RWPE2 (cell line): ENCODE measurements around the gene OLFM4.

Experiments used
- ATAC-seq: fragments of 200-7000 bp; cut with Tn5 transposase; 3 replicates; pipeline ENCODE4 v1.9.1; 2021; ENCODE audit warnings: low read depth
- DNase-seq: peaks from one replicate; pipeline ENCODE4 v3.0.0-alpha.2; 2020; ENCODE audit warnings: low spot score
- H3K27ac ChIP-seq: fragments of 450-650 bp; 2 replicates; pipeline ENCODE4 v1.5.1; 2017; ENCODE audit warnings: mild to moderate bottlenecking; ENCODE audit not compliant: poor library complexity, severe bottlenecking
- H3K27me3 ChIP-seq: fragments of 250-450 bp; sonication (Bioruptor Pico); 2 replicates; pipeline ENCODE4 v1.5.1; 2021; ENCODE audit warnings: mild to moderate bottlenecking, moderate library complexity; ENCODE audit not compliant: insufficient read depth, poor library complexity, severe bottlenecking
- H3K36me3 ChIP-seq: fragments of 250-450 bp; sonication (Bioruptor Pico); 2 replicates; pipeline ENCODE4 v1.5.1; 2020; ENCODE audit warnings: low read depth, mild to moderate bottlenecking, moderate library complexity
- H3K4me1 ChIP-seq: fragments of 250-450 bp; sonication (Bioruptor Pico); 2 replicates; pipeline ENCODE4 v1.5.1; 2021; ENCODE audit warnings: mild to moderate bottlenecking, moderate library complexity; ENCODE audit not compliant: insufficient read depth, poor library complexity, severe bottlenecking
- H3K4me3 ChIP-seq: fragments of 250-450 bp; sonication (Bioruptor Pico); 2 replicates; pipeline ENCODE4 v1.5.1; 2021; ENCODE audit warnings: mild to moderate bottlenecking, moderate library complexity; ENCODE audit not compliant: severe bottlenecking
- H3K9me3 ChIP-seq: fragments of 250-450 bp; sonication (Bioruptor Pico); 2 replicates; pipeline ENCODE4 v1.5.1; 2021; ENCODE audit warnings: mild to moderate bottlenecking, moderate library complexity; ENCODE audit not compliant: severe bottlenecking
- CTCF ChIP-seq: fragments of 450-650 bp; IDR thresholded peaks from one replicate; pipeline ENCODE4 v1.5.1; 2017; ENCODE audit warnings: mild to moderate bottlenecking, moderate library complexity; ENCODE audit not compliant: poor library complexity, severe bottlenecking

The OLFM4 gene

DNA sequence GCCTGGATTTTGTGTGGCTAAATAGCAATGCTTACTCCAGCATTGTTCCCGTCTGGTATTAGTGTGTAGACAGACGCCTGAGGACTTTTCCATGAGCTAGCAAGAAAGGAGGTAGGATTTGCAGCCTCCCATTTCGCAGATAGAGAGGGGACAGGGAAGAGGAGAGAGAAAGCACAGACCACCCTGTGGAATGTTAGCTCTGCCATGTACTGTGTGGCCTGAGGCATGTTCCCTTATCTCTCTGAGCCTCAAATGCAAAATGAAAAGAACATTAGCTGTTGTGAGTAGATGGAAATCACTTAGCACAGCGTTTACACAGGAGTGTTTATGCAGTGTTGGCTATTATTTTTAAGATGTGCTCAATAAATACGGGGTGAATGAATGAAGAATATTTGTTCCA is 45.5 kb downstream of the OLFM4 start:
- no peaks in the 10 kb centered on the region for H3K9me3 ChIP-seq
- DNase-seq, result no peak
- no peak overlapping the region for H3K27ac ChIP-seq
- H3K27me3 ChIP-seq, result peaks cover 3% of the 10 kb centered on the region
- no peaks in the 10 kb centered on the region for H3K36me3 ChIP-seq
- H3K4me3 ChIP-seq, result no peak overlapping the region
- no peaks in the 10 kb centered on the region for H3K4me1 ChIP-seq
- ATAC-seq, result no peak
- no peak for TF ChIP-seq CTCF

DNA sequence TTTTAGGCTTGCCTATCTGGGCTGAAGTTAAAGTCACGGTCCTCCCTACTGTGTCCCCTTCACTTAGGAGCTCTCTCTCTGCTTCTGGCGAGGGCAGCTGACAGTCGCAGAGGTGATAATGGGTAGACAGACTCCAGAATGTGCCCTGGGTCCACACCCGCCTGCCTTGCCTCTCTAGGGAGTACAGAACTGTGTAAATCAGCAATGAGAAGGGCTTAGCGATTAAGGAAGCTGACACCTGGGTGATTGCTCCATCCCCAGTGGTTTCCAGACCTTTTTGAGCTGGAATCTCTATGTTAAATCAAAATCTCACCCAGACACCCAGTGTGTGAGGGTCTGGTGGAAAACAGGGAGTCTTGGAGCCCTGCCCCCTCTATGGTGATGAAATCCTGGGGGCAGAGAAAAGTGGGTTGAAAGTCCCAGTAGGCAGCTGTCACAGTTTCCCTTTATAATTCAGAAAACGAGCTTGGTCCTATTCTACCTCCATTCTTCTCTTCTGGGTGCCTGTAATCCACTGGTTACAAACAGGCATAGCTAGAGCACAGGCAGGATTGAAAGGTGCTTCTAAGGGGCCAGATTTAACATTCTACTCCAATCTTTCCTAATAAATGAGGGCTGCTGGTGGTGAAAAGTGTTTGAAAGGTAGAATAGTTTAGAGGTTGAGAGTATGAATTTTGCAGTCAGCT is 46.9 kb downstream of the OLFM4 start:
- DNase-seq (no peak), ATAC-seq (no peak)
- Histone ChIP-seq H3K4me3 (no peak overlapping the region), H3K9me3 (no peaks in the 10 kb centered on the region), H3K27ac (no peak overlapping the region), H3K4me1 (no peaks in the 10 kb centered on the region), H3K27me3 (peaks cover 9% of the 10 kb centered on the region), H3K36me3 (no peaks in the 10 kb centered on the region)
- no peak for TF ChIP-seq CTCF

- no peak overlapping the region for H3K27ac ChIP-seq
- ATAC-seq (no peak), DNase-seq (no peak)
- no peak overlapping the region for H3K4me3 ChIP-seq
- H3K4me1 ChIP-seq, result no peaks in the 10 kb centered on the region
- H3K9me3 ChIP-seq, result no peaks in the 10 kb centered on the region
- TF ChIP-seq CTCF, result no peak
- peaks cover 9% of the 10 kb centered on the region for H3K27me3 ChIP-seq
- H3K36me3 ChIP-seq, result no peaks in the 10 kb centered on the region
Measured at GRCh38 chr13:53079691-53080090, 51.1 kb downstream of the OLFM4 start.

DNA sequence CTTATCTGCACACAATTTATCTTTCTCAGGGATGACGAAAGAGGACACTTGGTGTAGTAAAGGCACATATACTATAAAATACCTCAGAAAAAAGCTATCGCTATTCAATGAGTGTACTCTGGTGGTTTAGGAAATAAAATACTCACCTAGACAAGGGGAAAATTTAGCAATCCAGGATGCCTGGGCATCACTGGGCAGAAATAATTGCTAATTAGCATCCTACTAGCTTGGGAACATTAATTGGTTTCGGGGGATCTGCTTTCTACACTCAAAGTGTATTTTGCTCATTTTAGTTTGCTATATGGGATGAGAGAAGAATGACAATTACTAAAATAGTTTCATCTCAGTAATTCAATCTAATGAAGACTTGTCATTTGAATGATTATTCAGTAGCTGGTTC is 60.3 kb downstream of the OLFM4 start:
- DNase-seq (no peak), ATAC-seq (no peak)
- H3K36me3 ChIP-seq, result no peaks in the 10 kb centered on the region
- no peak for TF ChIP-seq CTCF
- no peak overlapping the region for H3K4me3 ChIP-seq
- H3K9me3 ChIP-seq, result no peaks in the 10 kb centered on the region
- H3K4me1 ChIP-seq, result no peaks in the 10 kb centered on the region
- no peaks in the 10 kb centered on the region for H3K27me3 ChIP-seq
- H3K27ac ChIP-seq, result no peak overlapping the region

GRCh38 chr13:53089951-53090350 is 61.3 kb downstream of the OLFM4 start:
- Histone ChIP-seq H3K4me3 (no peak overlapping the region), H3K4me1 (no peaks in the 10 kb centered on the region), H3K27me3 (no peaks in the 10 kb centered on the region), H3K36me3 (no peaks in the 10 kb centered on the region), H3K27ac (no peak overlapping the region), H3K9me3 (no peaks in the 10 kb centered on the region)
- ATAC-seq (no peak), DNase-seq (no peak)
- no peak for TF ChIP-seq CTCF
